Spleen (tissue), 7 donors: Measurements from ENCODE around the gene PEX14.

Source experiments
- POLR2A ChIP-seq, 3 donors: fragments of 450-650 bp; IDR thresholded peaks; one replicate each; pipeline ENCODE4 v1.5.1; 2017; ENCODE audit warnings: antibody characterized with exemption in 3 of 3, mild to moderate bottlenecking in 1 of 3
- POLR2AphosphoS5 ChIP-seq, 3 donors: sonication (generic); formaldehyde crosslinking; IDR thresholded peaks; one replicate each; pipeline ENCODE4 v1.5.1; 2017; ENCODE audit warnings: antibody characterized with exemption in 3 of 3
- TF ChIP-seq, protein P1 (sequence below), 11 experiments: fragments of 200-600 bp in 7 of 11; fragments of 450-650 bp in 4 of 11; sonication (generic) in 4 of 11; IDR thresholded peaks in 8 of 11; conservative IDR thresholded peaks in 3 of 11; 1 replicate in 7 of 11; 2 replicates in 4 of 11; pipeline versions ENCODE4 v1.4.0 to v1.8.0; 2016 to 2021; ENCODE audit warnings: antibody characterized with exemption in 11 of 11, inconsistent platforms in 4 of 11, mild to moderate bottlenecking in 1 of 11
- donor health status: DM: no; HTN: no; CAD: no; lungs with moderate emphysema.
- donor health status: DM: no; HTN: no; CAD: no.
- donor health status: DM: no; HTN: no; CAD: no.

- TF ChIP-seq POLR2A (IDR thresholded peaks at IDR 0.05) (no peak), POLR2AphosphoS5 (IDR thresholded peaks at IDR 0.05) (no peak)
- TF ChIP-seq, protein P1, sequence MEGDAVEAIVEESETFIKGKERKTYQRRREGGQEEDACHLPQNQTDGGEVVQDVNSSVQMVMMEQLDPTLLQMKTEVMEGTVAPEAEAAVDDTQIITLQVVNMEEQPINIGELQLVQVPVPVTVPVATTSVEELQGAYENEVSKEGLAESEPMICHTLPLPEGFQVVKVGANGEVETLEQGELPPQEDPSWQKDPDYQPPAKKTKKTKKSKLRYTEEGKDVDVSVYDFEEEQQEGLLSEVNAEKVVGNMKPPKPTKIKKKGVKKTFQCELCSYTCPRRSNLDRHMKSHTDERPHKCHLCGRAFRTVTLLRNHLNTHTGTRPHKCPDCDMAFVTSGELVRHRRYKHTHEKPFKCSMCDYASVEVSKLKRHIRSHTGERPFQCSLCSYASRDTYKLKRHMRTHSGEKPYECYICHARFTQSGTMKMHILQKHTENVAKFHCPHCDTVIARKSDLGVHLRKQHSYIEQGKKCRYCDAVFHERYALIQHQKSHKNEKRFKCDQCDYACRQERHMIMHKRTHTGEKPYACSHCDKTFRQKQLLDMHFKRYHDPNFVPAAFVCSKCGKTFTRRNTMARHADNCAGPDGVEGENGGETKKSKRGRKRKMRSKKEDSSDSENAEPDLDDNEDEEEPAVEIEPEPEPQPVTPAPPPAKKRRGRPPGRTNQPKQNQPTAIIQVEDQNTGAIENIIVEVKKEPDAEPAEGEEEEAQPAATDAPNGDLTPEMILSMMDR (IDR thresholded peaks at IDR 0.05 in 8 of 11, conservative IDR thresholded peaks at IDR 0.05 in 3 of 11) = no peak
These were observed 41.6 kb upstream of the PEX14 start for GRCh38 chr1:10432910-10433700.
